ENCODE data around the gene SYNDIG1. TPM values are rescaled to one million over a fixed set of nuclear protein-coding genes. Genes with fewer than 3 reads are reported as not detected.

The SYNDIG1 gene
- total and polyA plus RNA-seq, 4 donors = 23.9 to 46.4 (median 33.1) TPM

DNA sequence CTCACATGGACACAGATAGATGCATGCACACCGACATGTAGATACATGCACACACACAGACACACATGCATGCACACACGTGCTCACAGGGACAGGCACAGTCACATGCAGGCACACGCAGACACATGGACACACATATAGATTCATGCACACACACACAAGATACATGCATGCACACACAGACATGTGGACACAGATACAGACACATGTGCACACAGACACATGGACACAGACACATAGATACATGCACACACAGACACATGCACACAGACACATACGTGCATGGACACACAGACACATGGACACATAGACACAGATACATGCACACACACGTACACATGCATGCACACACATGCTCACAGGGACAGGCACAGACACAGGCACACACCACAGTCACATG lies 19.8 kb downstream of the SYNDIG1 start:
- WGBS (ENCODE audit: insufficient coverage) = 95% methylated on average over 5 of the region's 5 CpGs
- Histone ChIP-seq H3K36me3 (ENCODE audit: control insufficient read depth, insufficient read depth, low read length) (peaks cover 32% of the 10 kb centered on the region), H3K4me3 (ENCODE audit: low read depth, low read length) (no peak overlapping the region), H3K4me1 (ENCODE audit: control insufficient read depth, insufficient read depth, low read length) (peaks cover 25% of the 10 kb centered on the region), H3K27ac (ENCODE audit: low read depth, low read length) (no peak overlapping the region), H3K27me3 (ENCODE audit: control insufficient read depth, insufficient read depth, low read length) (no peaks in the 10 kb centered on the region), H3K9me3 (ENCODE audit: control insufficient read depth, insufficient read depth, low read length) (no peaks in the 10 kb centered on the region)
- DNase-seq (ENCODE audit: low read depth in 4 of 6, low spot score in 6 of 6) = no peak

- Histone ChIP-seq H3K9me3 (ENCODE audit: control insufficient read depth, insufficient read depth, low read length) (no peaks in the 10 kb centered on the region), H3K4me3 (ENCODE audit: low read depth, low read length) (no peak overlapping the region), H3K27me3 (ENCODE audit: control insufficient read depth, insufficient read depth, low read length) (no peaks in the 10 kb centered on the region), H3K36me3 (ENCODE audit: control insufficient read depth, insufficient read depth, low read length) (peaks cover 36% of the 10 kb centered on the region), H3K4me1 (ENCODE audit: control insufficient read depth, insufficient read depth, low read length) (peaks cover 25% of the 10 kb centered on the region), H3K27ac (ENCODE audit: low read depth, low read length) (no peak overlapping the region)
- WGBS (ENCODE audit: insufficient coverage) = 86% methylated on average over 4 of the region's 9 CpGs
- no peak for DNase-seq (ENCODE audit: low read depth in 4 of 6, low spot score in 6 of 6)
Observed at GRCh38 chr20:24489631-24490260, 20.3 kb downstream of the SYNDIG1 start.

DNA sequence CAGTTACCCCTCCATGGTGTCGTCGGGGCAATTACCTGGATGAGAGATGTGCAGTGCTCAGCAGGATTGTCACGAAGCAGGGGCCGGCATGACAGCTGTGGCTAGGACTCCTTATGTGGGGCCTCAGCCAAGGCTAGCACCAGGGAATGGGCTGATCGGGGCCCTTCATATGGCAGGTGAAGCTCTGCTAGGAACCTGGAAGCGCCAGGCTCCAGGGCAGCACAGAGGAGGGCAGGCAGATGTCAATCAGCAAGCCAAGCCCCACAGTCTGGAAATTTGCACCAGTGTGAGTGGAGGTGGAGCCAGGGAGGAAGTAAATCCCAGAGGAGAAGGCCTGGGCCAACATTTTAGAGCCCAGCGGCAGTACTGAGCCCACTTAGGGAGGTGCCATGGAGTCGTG lies 21.2 kb downstream of the SYNDIG1 start:
- peaks cover 25% of the 10 kb centered on the region for H3K4me1 ChIP-seq (ENCODE audit: control insufficient read depth, insufficient read depth, low read length)
- H3K27ac ChIP-seq (ENCODE audit: low read depth, low read length) = no peak overlapping the region
- no peaks in the 10 kb centered on the region for H3K27me3 ChIP-seq (ENCODE audit: control insufficient read depth, insufficient read depth, low read length)
- H3K9me3 ChIP-seq (ENCODE audit: control insufficient read depth, insufficient read depth, low read length) = no peaks in the 10 kb centered on the region
- no peak overlapping the region for H3K4me3 ChIP-seq (ENCODE audit: low read depth, low read length)
- WGBS (ENCODE audit: insufficient coverage) = 79% methylated on average over 8 of the region's 8 CpGs
- H3K36me3 ChIP-seq (ENCODE audit: control insufficient read depth, insufficient read depth, low read length) = peaks cover 36% of the 10 kb centered on the region
- DNase-seq (ENCODE audit: low read depth in 4 of 6, low spot score in 6 of 6) = no peak

DNA sequence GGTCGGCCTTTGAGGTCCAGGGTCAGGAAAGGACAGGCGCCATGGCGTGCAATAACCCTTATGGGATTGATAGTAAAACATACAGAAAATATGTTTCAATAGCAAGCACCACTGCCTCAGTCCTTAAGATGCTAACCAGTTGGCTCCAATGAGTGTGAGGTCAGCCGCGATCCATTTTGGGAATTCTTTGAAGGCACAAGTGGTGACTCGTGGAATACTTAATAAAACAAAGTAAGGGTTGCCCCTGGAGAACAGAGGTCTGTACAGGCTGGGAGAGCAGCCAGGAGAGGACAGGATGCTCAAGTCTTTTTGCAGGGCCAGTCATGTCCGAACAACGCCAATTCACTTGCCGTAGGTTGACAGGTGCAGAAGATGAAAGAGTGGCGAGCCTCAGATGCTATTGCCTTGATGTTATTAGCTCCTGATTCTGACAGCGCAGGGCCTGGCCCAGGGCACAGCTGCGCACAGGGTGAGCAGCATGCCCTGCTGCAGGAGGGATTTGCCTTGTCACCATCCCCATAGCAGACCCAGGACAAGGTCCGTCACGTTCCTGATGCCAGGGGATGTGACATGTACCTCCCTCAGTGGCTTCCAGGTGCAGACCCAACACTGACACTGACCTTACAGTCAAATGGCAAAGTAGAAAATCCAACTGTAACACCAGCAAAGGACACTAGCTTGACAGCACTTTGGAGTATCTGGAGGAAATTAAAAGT lies 21.8 kb downstream of the SYNDIG1 start:
- Histone ChIP-seq H3K27ac (ENCODE audit: low read depth, low read length) (no peak overlapping the region), H3K9me3 (ENCODE audit: control insufficient read depth, insufficient read depth, low read length) (no peaks in the 10 kb centered on the region), H3K36me3 (ENCODE audit: control insufficient read depth, insufficient read depth, low read length) (peaks cover 33% of the 10 kb centered on the region), H3K4me1 (ENCODE audit: control insufficient read depth, insufficient read depth, low read length) (peaks cover 25% of the 10 kb centered on the region), H3K27me3 (ENCODE audit: control insufficient read depth, insufficient read depth, low read length) (no peaks in the 10 kb centered on the region), H3K4me3 (ENCODE audit: low read depth, low read length) (no peak overlapping the region)
- WGBS (ENCODE audit: insufficient coverage) = 62% methylated on average over 7 of the region's 14 CpGs
- no peak for DNase-seq (ENCODE audit: low read depth in 4 of 6, low spot score in 6 of 6)

DNA sequence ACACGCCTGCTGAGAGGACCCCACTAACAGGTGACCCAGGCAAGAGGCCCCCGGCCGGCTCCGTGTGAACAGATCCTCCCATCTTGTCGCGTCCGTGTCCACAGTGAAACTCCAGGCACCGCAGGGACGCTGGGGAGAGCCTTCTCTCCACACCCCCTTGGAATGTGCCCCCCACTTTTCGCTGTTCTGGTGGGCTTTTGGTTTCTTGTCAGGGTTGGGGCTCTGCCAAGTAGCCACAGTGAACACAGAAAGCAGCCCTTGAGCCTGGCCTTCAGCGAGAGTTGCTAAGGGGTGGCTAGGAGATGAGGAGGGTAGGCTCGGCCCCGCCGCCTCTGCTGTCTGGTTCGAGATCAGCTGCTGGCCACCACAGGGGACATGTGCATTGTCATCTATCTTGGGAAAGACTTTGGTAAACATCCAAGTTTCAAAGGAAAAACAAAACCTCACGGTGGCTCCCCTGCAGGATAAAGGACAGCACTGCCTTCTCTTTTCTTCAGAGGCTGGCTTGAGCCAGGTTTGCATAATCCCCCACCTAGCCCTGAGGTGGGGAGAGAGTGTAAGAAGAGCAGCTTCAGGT lies 22.7 kb downstream of the SYNDIG1 start:
- H3K27me3 ChIP-seq (ENCODE audit: control insufficient read depth, insufficient read depth, low read length) = no peaks in the 10 kb centered on the region
- peaks cover 33% of the 10 kb centered on the region for H3K36me3 ChIP-seq (ENCODE audit: control insufficient read depth, insufficient read depth, low read length)
- H3K4me3 ChIP-seq (ENCODE audit: low read depth, low read length) = no peak overlapping the region
- no peaks in the 10 kb centered on the region for H3K9me3 ChIP-seq (ENCODE audit: control insufficient read depth, insufficient read depth, low read length)
- no peak overlapping the region for H3K27ac ChIP-seq (ENCODE audit: low read depth, low read length)
- DNase-seq (ENCODE audit: low read depth in 4 of 6, low spot score in 6 of 6) = peak in 1 of 6 donors; percentile 58
- H3K4me1 ChIP-seq (ENCODE audit: control insufficient read depth, insufficient read depth, low read length) = peaks cover 25% of the 10 kb centered on the region
- WGBS (ENCODE audit: insufficient coverage) = 33% methylated on average over 8 of the region's 16 CpGs

DNA sequence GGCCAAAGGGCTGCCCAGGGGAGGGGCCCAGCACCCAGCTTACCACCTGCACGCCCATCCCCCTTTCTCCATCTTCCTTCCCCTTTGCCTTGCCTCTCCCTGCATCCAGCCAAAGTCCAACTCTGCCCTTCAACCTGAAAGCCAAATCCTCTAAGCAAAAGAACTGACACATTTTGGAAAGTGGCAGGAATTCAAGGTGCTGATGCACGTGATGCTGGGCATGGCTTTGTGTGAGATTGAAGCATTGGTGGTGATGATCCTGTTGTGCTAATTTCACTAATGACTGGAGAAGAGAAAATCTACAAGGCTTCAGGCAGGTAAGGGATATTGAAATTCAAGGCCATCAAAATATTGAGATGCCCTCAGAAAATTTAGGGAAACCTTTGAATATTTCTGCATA lies 23.3 kb downstream of the SYNDIG1 start:
- H3K27ac ChIP-seq (ENCODE audit: low read depth, low read length) = no peak overlapping the region
- H3K4me3 ChIP-seq (ENCODE audit: low read depth, low read length) = no peak overlapping the region
- DNase-seq (ENCODE audit: low read depth in 4 of 6, low spot score in 6 of 6) = no peak
- H3K4me1 ChIP-seq (ENCODE audit: control insufficient read depth, insufficient read depth, low read length) = peaks cover 25% of the 10 kb centered on the region
- WGBS (ENCODE audit: insufficient coverage) = 83% methylated on average over 2 of the region's 2 CpGs
- H3K9me3 ChIP-seq (ENCODE audit: control insufficient read depth, insufficient read depth, low read length) = no peaks in the 10 kb centered on the region
- H3K36me3 ChIP-seq (ENCODE audit: control insufficient read depth, insufficient read depth, low read length) = peaks cover 33% of the 10 kb centered on the region
- no peaks in the 10 kb centered on the region for H3K27me3 ChIP-seq (ENCODE audit: control insufficient read depth, insufficient read depth, low read length)

DNA sequence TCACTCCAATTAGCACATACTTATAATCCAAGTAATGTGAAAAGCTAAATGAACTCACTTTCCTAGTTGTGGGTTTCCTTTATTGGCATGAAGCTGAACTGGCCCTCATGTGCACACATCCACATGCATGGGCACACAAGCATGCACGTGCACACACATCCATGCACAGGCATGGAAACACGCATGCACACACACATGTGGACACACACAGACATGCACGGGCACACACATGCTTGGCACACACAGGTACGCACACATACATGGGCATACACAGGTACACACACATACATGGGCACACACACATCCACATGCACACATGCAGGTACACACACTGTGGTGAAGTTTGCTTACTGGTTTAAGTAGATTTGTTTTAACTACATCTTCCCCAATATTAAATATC lies 23.8 kb downstream of the SYNDIG1 start:
- no peak for DNase-seq (ENCODE audit: low read depth in 4 of 6, low spot score in 6 of 6)
- Histone ChIP-seq H3K4me1 (ENCODE audit: control insufficient read depth, insufficient read depth, low read length) (peaks cover 23% of the 10 kb centered on the region), H3K27me3 (ENCODE audit: control insufficient read depth, insufficient read depth, low read length) (no peaks in the 10 kb centered on the region), H3K27ac (ENCODE audit: low read depth, low read length) (no peak overlapping the region), H3K4me3 (ENCODE audit: low read depth, low read length) (no peak overlapping the region), H3K9me3 (ENCODE audit: control insufficient read depth, insufficient read depth, low read length) (no peaks in the 10 kb centered on the region), H3K36me3 (ENCODE audit: control insufficient read depth, insufficient read depth, low read length) (peaks cover 32% of the 10 kb centered on the region)
- 88% methylated on average over 2 of the region's 4 CpGs for WGBS (ENCODE audit: insufficient coverage)

GRCh38 chr20:24493661-24494459 lies 24.4 kb downstream of the SYNDIG1 start:
- Histone ChIP-seq H3K27ac (ENCODE audit: low read depth, low read length) (no peak overlapping the region), H3K4me3 (ENCODE audit: low read depth, low read length) (no peak overlapping the region), H3K27me3 (ENCODE audit: control insufficient read depth, insufficient read depth, low read length) (no peaks in the 10 kb centered on the region), H3K4me1 (ENCODE audit: control insufficient read depth, insufficient read depth, low read length) (peaks cover 19% of the 10 kb centered on the region), H3K36me3 (ENCODE audit: control insufficient read depth, insufficient read depth, low read length) (peaks cover 25% of the 10 kb centered on the region), H3K9me3 (ENCODE audit: control insufficient read depth, insufficient read depth, low read length) (no peaks in the 10 kb centered on the region)
- 85% methylated on average over 22 of the region's 23 CpGs for WGBS (ENCODE audit: insufficient coverage)
- DNase-seq (ENCODE audit: low read depth in 4 of 6, low spot score in 6 of 6) = no peak

DNA sequence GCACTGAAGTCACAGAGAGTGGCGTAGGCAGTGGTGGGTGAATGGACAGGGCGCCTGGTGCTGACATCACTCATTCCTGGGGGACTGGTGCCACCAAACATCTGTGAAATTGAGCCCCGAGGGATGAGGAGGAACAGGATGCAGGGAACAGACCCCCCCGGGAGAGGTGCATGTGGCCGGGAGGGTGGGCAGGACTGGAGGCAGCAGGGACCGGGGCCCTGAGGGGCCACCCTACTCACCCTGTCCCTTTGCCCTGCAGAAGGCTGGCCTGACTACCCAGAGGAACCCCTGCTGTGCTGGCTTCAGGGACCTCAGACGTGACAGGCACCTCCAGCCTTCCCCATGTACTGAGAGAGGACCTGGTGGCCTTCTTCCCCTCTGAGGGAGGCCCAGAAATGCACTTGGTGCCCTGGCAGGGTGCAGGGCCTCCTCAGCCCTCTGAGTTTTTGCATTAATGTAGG lies 25.1 kb downstream of the SYNDIG1 start:
- WGBS (ENCODE audit: insufficient coverage) = 85% methylated on average over 6 of the region's 7 CpGs
- peaks cover 19% of the 10 kb centered on the region for H3K4me1 ChIP-seq (ENCODE audit: control insufficient read depth, insufficient read depth, low read length)
- no peak overlapping the region for H3K27ac ChIP-seq (ENCODE audit: low read depth, low read length)

More for the DNA sequence above, 25.1 kb downstream of the SYNDIG1 start:
- Histone ChIP-seq H3K27me3 (ENCODE audit: control insufficient read depth, insufficient read depth, low read length) (no peaks in the 10 kb centered on the region), H3K4me3 (ENCODE audit: low read depth, low read length) (no peak overlapping the region), H3K36me3 (ENCODE audit: control insufficient read depth, insufficient read depth, low read length) (peaks cover 19% of the 10 kb centered on the region), H3K9me3 (ENCODE audit: control insufficient read depth, insufficient read depth, low read length) (no peaks in the 10 kb centered on the region)
- no peak for DNase-seq (ENCODE audit: low read depth in 4 of 6, low spot score in 6 of 6)

Data from spinal cord (tissue), 10 donors.